ENCODE data around the gene EEF1B2.

- TF ChIP-seq CTCF (optimal IDR thresholded peaks at IDR 0.05 in 1 of 3, IDR thresholded peaks at IDR 0.05 in 1 of 3, conservative IDR thresholded peaks at IDR 0.05 in 1 of 3; ENCODE audit: extremely low read depth in 1 of 3, insufficient read depth in 2 of 3, low read length in 3 of 3) (no peak), EZH2 (IDR thresholded peaks at IDR 0.05; ENCODE audit: low read length) (no peak)
Measured at GRCh38 chr2:206150168-206150567, 9.5 kb upstream of the EEF1B2 start.
